HG02852 (cell line): ENCODE data around the gene PDE4B.
"Not testable (repeated sequence)": the region's sequence is repeated elsewhere in the genome, so short reads cannot be mapped to it uniquely, and the experiment has no call there.

Experiments
- ATAC-seq: cut with Tn5 transposase; IDR thresholded peaks from one replicate; pipeline ENCODE4 v1.9.1; 2021; ENCODE audit warnings: mild to moderate bottlenecking, moderate library complexity; ENCODE audit not compliant: unreplicated experiment

PDE4B gene

GRCh38 chr1:65813956-65814355 lies 21.3 kb downstream of the PDE4B start:
- ATAC-seq = no peak

- ATAC-seq = no peak
Measured at GRCh38 chr1:65814752-65815151, 22.1 kb downstream of the PDE4B start.

GRCh38 chr1:65817891-65818290 lies 25.2 kb downstream of the PDE4B start:
- no peak for ATAC-seq

GRCh38 chr1:65818966-65819365 lies 26.3 kb downstream of the PDE4B start:
- no peak for ATAC-seq

GRCh38 chr1:65820983-65821382 lies 28.3 kb downstream of the PDE4B start:
- ATAC-seq = no peak

- no peak for ATAC-seq
Measured at GRCh38 chr1:65821386-65821785, 28.7 kb downstream of the PDE4B start.

- ATAC-seq = no peak
Measured at GRCh38 chr1:65824103-65824502, 31.4 kb downstream of the PDE4B start.

GRCh38 chr1:65825741-65826140 lies 33.0 kb downstream of the PDE4B start:
- ATAC-seq = no peak

GRCh38 chr1:65826782-65827181 lies 34.1 kb downstream of the PDE4B start:
- ATAC-seq = no peak

GRCh38 chr1:65827346-65827745 lies 34.7 kb downstream of the PDE4B start:
- no peak for ATAC-seq

- no peak for ATAC-seq
Measured at GRCh38 chr1:65830306-65830705, 37.6 kb downstream of the PDE4B start.

GRCh38 chr1:65832296-65832695 lies 39.6 kb downstream of the PDE4B start:
- ATAC-seq = no peak

- no peak for ATAC-seq
Measured at GRCh38 chr1:65836686-65837085, 44.0 kb downstream of the PDE4B start.

- no peak for ATAC-seq
Measured at GRCh38 chr1:65840683-65841082, 48.0 kb downstream of the PDE4B start.

- no peak for ATAC-seq
Measured at GRCh38 chr1:65844296-65844695, 51.6 kb downstream of the PDE4B start.

GRCh38 chr1:65844821-65845534 lies 52.3 kb downstream of the PDE4B start:
- no peak for ATAC-seq

- no peak for ATAC-seq
Measured at GRCh38 chr1:65845535-65846060, 52.9 kb downstream of the PDE4B start.

- no peak for ATAC-seq
Measured at GRCh38 chr1:65846866-65847265, 54.2 kb downstream of the PDE4B start.

- ATAC-seq = no peak
Measured at GRCh38 chr1:65850281-65850680, 57.6 kb downstream of the PDE4B start.

- ATAC-seq = not testable (repeated sequence)
Measured at GRCh38 chr1:65856591-65856990, 63.9 kb downstream of the PDE4B start.

- no peak for ATAC-seq
Measured at GRCh38 chr1:65866439-65866838, 73.7 kb downstream of the PDE4B start.

GRCh38 chr1:65872301-65872700 lies 79.6 kb downstream of the PDE4B start:
- ATAC-seq = no peak

GRCh38 chr1:65878342-65878741 lies 85.6 kb downstream of the PDE4B start:
- ATAC-seq = not testable (repeated sequence)
